Endothelial cell of umbilical vein (primary cell): Measurements from ENCODE around the gene VAT1. TPM values are rescaled to one million over a fixed set of nuclear protein-coding genes. Genes with fewer than 3 reads are reported as not detected.
"Not testable (repeated sequence)": the region's sequence is repeated elsewhere in the genome, so short reads cannot be mapped to it uniquely, and the experiment has no call there.

Source experiments
- BruUV-seq: library from RNA; stranded (reverse); fragments of 400-500 nt; replicated peaks from 2 replicates; lab custom pipeline; 2021; lab: Mats Ljungman, UMichigan
- CTCF ChIA-PET: fragments of 300-600, 350-600 bp; sonication (Branson Sonifier 250); formaldehyde crosslinking; loops from one replicate; lab custom pipeline; 2021; ENCODE audit warnings: antibody characterized with exemption, inconsistent platforms; lab: Charles Lee
- POLR2A ChIA-PET: fragments of 300-600, 350-600 bp; sonication (Branson Sonifier 250); formaldehyde crosslinking; loops from one replicate; lab custom pipeline; 2021; ENCODE audit warnings: antibody characterized with exemption, inconsistent platforms; lab: Charles Lee
- DNase-seq: peaks from one replicate; pipeline ENCODE4 v3.0.0-alpha.2; 2011; ENCODE audit warnings: low read depth, low spot score
- FAIRE-seq: peaks from 2 replicates; lab custom pipeline; 2011; peaks lifted over from hg19 to GRCh38; lab: Jason Lieb, UNC
- H2AFZ ChIP-seq: 2 replicates; pipeline ENCODE4 v1.6.0; 2012; ENCODE audit warnings: low read depth, low read length, control low read depth, inconsistent platforms
- H3K27ac ChIP-seq: 2 replicates; pipeline ENCODE4 v1.5.1; 2011; ENCODE audit warnings: low read depth, mild to moderate bottlenecking, control low read depth, low read length, moderate library complexity; ENCODE audit not compliant: insufficient read depth
- H3K27me3 ChIP-seq, 2 experiments: 2 replicates each; pipeline versions ENCODE4 v1.6.0 to v1.6.1; 2011; ENCODE audit warnings: low read length in 2 of 2, mixed read lengths in 1 of 2; ENCODE audit not compliant: control insufficient read depth in 2 of 2, insufficient read depth in 2 of 2
- H3K36me3 ChIP-seq, 2 experiments: 2 replicates in 1 of 2; 3 replicates in 1 of 2; pipeline ENCODE4 v1.5.1; 2011; ENCODE audit warnings: low read length in 2 of 2, mild to moderate bottlenecking in 1 of 2, moderate library complexity in 1 of 2; ENCODE audit not compliant: control insufficient read depth in 2 of 2, insufficient read depth in 2 of 2; ENCODE audit errors: extremely low read depth in 1 of 2
- H3K4me1 ChIP-seq: 3 replicates; pipeline ENCODE4 v1.5.1; 2011; ENCODE audit warnings: mild to moderate bottlenecking, low read length; ENCODE audit not compliant: control insufficient read depth, insufficient read depth; ENCODE audit errors: extremely low read depth
- H3K4me2 ChIP-seq: 2 replicates; pipeline ENCODE4 v1.6.1; 2011; ENCODE audit warnings: low read length, control low read depth, mixed read lengths; ENCODE audit not compliant: insufficient read depth
- H3K4me3 ChIP-seq, 3 experiments: fragments of 200-600 bp in 1 of 3; sonication (generic), shearing (Covaris generic) in 1 of 3; replicated peaks in 1 of 3; 2 replicates each; pipeline ENCODE4 v1.5.1; 2011 to 2016; ENCODE audit warnings: control low read depth in 3 of 3, low read length in 3 of 3, mild to moderate bottlenecking in 2 of 3, inconsistent platforms in 1 of 3, low read depth in 1 of 3, moderate library complexity in 1 of 3; ENCODE audit not compliant: insufficient read depth in 1 of 3
- H3K79me2 ChIP-seq: 2 replicates; pipeline ENCODE4 v1.6.0; 2012; ENCODE audit warnings: low read length, inconsistent platforms; ENCODE audit not compliant: control insufficient read depth, insufficient read depth
- H3K9ac ChIP-seq: replicated peaks from 2 replicates; pipeline ENCODE3; 2011; ENCODE audit warnings: low read length, control low read depth; ENCODE audit not compliant: insufficient read depth; ENCODE audit errors: extremely low read depth
- H3K9me1 ChIP-seq: replicated peaks from 3 replicates; pipeline ENCODE4 v1.6.0; 2011; ENCODE audit warnings: mild to moderate bottlenecking, low read length; ENCODE audit not compliant: control insufficient read depth, insufficient read depth; ENCODE audit errors: extremely low read depth
- H3K9me3 ChIP-seq: replicated peaks from 2 replicates; pipeline ENCODE4 v1.5.1; 2012; ENCODE audit warnings: low read length, inconsistent platforms; ENCODE audit not compliant: control insufficient read depth, insufficient read depth
- H4K20me1 ChIP-seq: replicated peaks from 2 replicates; pipeline ENCODE3; 2011; ENCODE audit warnings: mild to moderate bottlenecking, low read length; ENCODE audit not compliant: control insufficient read depth, insufficient read depth; ENCODE audit errors: extremely low read depth
- dilution Hi-C: fragments of 300-500 bp; cut with MboI; formaldehyde crosslinking; loops from one replicate; pipeline ENCODE4 v1.15.0; 2019; ENCODE audit warnings: low sequenced_read_pairs; ENCODE audit not compliant: extremely low pct_ligation_motif_present
- intact Hi-C: fragments of 100-400 bp; cut with micrococcal nuclease; formaldehyde crosslinking; loops from one replicate; pipeline ENCODE4 v1.10.0; 2022
- polyA plus RNA-seq, 4 experiments: library from polyadenylated mRNA; depleted of rRNA in 3 of 4; stranded (reverse) in 3 of 4; unstranded in 1 of 4; fragments of >200 nt; gene quantifications; 2 replicates each; pipeline versions ENCODE4 v1.2.1 to v1.2.3, GENCODE V29; 2011 to 2012; ENCODE audit warnings: missing spikeins in 1 of 4
- total RNA-seq: library from RNA; stranded (reverse); gene quantifications from 2 replicates; pipeline ENCODE4 v1.2.3, GENCODE V29; 2021
- TF ChIP-seq, protein P1 (sequence below): IDR thresholded peaks from 2 replicates; pipeline ENCODE4 v1.6.1; 2011; ENCODE audit not compliant: insufficient read depth, insufficient read length

The VAT1 gene
- total and polyA plus RNA-seq, 2 donors (not counting 3 experiments of a cell fraction or from before 2014, with no cell fraction given) = 339 to 482 TPM

DNA sequence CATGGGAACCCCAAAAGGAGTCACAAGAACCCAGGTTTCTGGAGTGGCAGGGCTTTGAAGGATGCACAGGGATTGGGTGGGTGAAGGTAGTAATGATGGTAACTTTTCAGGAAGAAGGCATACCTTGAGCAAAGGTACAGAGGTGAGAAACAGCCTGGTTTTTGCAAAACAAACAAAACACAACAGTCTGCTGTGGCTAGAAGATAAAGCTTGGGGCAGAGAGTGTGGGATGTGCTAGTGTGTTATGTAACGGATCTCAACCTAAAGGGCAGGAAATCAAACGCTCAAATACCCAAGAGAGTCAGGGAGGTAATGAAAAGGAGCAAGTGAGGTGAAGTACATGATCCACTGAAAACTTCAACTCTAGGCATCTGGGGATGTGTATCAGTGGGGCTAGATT is 46.9 kb downstream of the VAT1 start:
- peaks cover 6% of the 10 kb centered on the region for H3K4me1 ChIP-seq
- TF ChIP-seq, protein P1, sequence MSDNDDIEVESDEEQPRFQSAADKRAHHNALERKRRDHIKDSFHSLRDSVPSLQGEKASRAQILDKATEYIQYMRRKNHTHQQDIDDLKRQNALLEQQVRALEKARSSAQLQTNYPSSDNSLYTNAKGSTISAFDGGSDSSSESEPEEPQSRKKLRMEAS = no peak
- no TSS peak for BruUV-seq
- FAIRE-seq (no peak), DNase-seq (no peak)
- H3K27ac ChIP-seq = no peak overlapping the region
- no peak overlapping the region for H3K4me3 ChIP-seq
- dilution Hi-C loops (no loop called here), intact Hi-C loops (no loop called here)
- H3K27me3 ChIP-seq = peaks cover 2% of the 10 kb centered on the region in 2 experiments
- ChIA-PET POLR2A (no interaction called here), CTCF (interaction anchor here (0.7 to 1.9 kb wide), 2 partner anchors 9 to 23 kb away, joined by 3 to 8 read pairs; partner anchors contain the start of gene RPL27)
- H3K9me3 ChIP-seq = no peaks in the 10 kb centered on the region
- H4K20me1 ChIP-seq = no peaks in the 10 kb centered on the region
- no peak overlapping the region for H3K9ac ChIP-seq
- H3K36me3 ChIP-seq = no peaks in the 10 kb centered on the region
- no peak overlapping the region for H2AFZ ChIP-seq
- H3K4me2 ChIP-seq = no peak overlapping the region
- H3K9me1 ChIP-seq = no peaks in the 10 kb centered on the region
- no peaks in the 10 kb centered on the region for H3K79me2 ChIP-seq

DNA sequence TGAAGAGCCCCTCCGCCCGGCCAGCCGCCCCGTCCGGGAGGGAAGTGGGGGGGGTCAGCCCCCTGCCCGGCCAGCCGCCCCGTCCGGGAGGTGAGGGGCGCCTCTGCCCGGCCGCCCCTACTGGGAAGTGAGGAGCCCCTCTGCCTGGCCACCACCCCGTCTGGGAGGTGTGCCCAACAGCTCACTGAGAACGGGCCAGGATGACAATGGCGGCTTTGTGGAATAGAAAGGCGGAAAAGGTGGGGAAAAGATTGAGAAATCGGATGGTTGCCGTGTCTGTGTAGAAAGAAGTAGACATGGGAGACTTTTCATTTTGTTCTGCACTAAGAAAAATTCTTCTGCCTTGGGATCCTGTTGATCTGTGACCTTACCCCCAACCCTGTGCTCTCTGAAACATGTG is 48.9 kb downstream of the VAT1 start:
- H3K4me2 ChIP-seq, H3K27me3 ChIP-seq, H3K79me2 ChIP-seq, intact Hi-C loops, POLR2A ChIA-PET, FAIRE-seq, CTCF ChIA-PET, H3K4me1 ChIP-seq, H2AFZ ChIP-seq, H3K4me3 ChIP-seq, H3K36me3 ChIP-seq, H3K9me3 ChIP-seq, H3K9ac ChIP-seq, H3K9me1 ChIP-seq, dilution Hi-C loops, H4K20me1 ChIP-seq, BruUV-seq, DNase-seq, H3K27ac ChIP-seq: not testable (repeated sequence)
